Islet precursor cell (in vitro differentiated cells): ENCODE data around the gene CLK2.
"Not testable (repeated sequence)": the region's sequence is repeated elsewhere in the genome, so short reads cannot be mapped to it uniquely, and the experiment has no call there.

ENCODE experiments used
- DNase-seq: peaks from one replicate; pipeline ENCODE4 v3.0.0-alpha.2; 2018

Gene CLK2

DNA sequence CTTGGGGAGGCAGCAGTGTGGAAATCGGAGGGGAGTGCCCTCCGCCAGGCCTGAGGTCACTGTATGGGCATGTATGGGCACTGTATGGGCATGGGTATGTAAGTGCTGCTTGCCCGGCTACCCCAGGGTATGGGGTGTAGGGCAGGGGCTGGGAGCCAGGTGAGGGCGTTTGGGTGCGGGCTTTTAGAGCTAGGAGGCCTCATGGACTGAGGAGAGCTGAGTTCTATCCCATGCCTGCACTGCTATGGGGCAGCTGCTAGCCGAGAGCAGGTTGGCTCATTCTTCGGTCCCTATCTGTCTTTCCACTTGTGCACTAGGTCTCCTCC is 22.6 kb upstream of the CLK2 start:
- DNase-seq = no peak

DNA sequence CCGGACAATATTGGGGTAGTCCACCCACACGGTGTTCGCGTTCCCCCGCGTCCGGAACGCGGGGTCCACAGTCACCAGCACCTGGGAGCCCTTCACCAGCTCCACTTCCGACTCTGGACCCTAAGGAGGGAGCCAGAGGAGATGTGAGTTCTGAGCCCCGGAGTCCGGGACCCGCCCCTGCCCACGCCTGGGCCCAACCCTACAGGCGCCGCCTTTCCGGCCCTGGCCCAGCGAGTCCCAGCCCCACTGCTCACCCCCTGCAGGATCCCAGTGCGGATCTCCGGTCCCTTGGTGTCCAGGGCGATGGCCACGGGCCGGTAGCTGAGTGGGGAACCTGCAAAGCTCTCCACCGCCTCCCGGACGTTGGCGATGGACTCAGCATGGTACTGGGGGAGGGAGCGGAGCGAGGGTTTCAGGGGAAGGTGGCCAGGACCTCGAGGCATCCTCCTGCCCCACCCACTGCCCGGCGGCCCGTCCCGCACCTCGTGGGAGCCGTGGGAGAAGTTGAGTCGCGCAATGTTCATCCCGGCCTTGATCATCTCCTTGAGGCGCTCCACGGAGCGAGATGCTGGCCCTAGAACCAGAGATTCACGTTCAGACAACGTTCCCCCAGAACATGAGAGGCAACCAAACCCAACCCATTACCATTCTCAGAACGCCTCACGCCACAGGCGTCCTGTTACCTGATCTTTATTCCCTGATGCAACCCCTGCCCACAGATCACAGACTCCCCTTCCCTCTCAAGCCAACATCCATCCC is 22.1 kb upstream of the CLK2 start:
- no peak for DNase-seq

DNA sequence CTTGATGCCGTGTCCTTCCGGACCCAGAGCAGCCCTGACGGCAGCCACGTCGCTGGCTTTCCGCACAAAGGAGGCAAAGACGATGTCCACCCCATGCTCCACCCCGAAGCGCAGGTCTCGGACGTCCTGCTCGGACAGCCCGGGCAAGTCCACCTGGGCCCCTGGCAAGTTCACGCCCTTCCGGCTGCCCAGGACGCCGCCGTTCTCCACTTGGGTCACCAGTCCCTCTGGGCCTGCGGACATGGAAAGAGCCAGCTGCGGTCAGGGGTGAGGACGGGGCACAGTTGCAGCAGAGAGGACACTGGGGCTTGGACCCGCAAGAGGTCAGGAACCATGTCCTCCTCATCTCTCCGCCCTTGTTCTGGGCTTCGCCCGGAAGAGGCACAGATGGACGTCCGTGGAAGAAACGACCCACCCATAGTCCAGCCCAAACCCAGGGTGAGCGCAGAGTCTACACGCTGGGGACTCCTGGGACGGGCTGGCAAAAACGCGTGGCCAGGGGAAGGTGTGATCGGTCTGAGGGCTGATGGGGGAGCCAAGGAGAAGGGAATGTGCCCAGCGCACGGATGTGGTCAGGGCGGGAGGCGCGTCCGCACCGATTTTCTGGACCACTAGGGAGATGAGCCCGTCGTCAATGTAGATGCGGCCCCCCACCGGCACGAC is 21.3 kb upstream of the CLK2 start:
- no peak for DNase-seq

- DNase-seq = no peak
Observed at GRCh38 chr1:155293086-155293749, 19.9 kb upstream of the CLK2 start.

GRCh38 chr1:155291006-155291405 is 17.7 kb upstream of the CLK2 start:
- not testable (repeated sequence) for DNase-seq

DNA sequence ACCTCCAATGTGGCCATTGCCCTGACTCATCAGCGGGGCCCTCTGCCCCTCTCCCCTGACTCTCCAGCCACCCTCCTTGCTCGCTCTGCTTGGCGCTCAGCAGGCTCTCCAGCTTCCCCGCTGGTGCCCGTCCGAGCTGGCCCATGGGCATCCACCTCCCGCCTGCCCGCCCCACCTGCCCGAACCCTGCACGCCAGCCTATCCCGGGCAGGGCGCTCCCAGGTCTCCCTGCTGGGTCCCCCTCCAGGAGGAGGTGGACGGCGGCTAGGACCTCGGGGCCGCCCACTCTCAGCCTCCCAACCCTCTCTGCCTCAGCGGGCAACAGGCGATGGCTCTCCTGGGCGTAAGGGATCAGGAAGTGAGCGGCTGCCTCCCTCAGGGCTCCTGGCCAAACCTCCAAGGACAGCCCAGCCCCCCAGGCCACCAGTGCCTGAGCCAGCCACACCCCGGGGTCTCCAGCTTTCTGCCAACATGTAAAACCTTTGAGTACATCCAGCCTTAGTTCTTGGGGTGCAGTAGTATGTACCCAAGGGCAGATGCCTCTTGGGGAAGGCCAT is 14.8 kb upstream of the CLK2 start:
- DNase-seq = no peak

DNA sequence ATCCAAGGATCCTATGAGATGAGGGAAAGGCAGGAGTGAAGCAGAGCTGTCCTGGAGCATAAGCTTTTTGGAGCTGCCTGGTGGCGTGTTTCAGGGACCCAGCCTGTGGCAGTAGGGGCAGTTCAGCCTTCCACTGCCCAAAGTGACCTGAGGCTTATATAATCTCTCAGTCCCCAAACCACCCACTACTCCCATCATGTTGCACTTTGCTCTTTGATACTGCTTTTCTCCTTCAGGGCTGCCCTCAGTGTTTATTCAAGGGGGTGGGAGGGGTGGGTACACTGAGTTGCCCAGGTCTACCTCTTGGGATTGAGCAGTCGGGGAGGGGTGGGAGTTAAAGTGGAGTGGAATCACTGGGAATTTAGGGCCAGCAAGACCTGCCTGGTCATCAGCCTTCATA is 13.2 kb upstream of the CLK2 start:
- DNase-seq = no peak

DNA sequence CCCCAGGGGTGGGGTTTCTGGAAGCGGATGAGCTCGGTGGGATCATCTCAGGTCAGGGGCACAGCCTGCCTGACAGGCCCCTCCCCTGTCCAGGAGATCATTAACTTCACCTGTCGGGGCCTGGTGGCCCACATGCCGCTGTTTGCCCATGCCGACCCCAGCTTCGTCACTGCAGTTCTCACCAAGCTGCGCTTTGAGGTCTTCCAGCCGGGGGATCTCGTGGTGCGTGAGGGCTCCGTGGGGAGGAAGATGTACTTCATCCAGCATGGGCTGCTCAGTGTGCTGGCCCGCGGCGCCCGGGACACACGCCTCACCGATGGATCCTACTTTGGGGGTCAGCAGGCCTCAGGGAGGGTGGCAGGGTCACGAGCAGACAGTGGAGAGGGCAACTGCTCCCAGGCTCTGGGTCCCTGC is 12.3 kb upstream of the CLK2 start:
- no peak for DNase-seq

DNA sequence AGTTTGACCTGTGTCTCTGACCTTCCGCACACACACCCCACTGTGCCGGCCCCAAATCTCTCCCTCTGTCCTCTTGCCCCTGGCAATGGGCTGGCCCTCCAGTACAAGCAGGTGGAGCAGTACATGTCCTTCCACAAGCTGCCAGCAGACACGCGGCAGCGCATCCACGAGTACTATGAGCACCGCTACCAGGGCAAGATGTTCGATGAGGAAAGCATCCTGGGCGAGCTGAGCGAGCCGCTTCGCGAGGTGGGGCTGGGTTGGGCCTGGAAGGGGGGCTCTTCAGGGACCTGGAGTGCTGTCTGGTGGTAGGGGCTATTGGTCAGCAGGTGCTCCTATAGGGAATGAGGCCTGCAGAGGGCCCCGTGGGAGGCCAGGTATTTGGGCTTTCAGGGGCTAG is 11.8 kb upstream of the CLK2 start:
- no peak for DNase-seq

GRCh38 chr1:155284476-155284875 is 11.2 kb upstream of the CLK2 start:
- DNase-seq = no peak

DNA sequence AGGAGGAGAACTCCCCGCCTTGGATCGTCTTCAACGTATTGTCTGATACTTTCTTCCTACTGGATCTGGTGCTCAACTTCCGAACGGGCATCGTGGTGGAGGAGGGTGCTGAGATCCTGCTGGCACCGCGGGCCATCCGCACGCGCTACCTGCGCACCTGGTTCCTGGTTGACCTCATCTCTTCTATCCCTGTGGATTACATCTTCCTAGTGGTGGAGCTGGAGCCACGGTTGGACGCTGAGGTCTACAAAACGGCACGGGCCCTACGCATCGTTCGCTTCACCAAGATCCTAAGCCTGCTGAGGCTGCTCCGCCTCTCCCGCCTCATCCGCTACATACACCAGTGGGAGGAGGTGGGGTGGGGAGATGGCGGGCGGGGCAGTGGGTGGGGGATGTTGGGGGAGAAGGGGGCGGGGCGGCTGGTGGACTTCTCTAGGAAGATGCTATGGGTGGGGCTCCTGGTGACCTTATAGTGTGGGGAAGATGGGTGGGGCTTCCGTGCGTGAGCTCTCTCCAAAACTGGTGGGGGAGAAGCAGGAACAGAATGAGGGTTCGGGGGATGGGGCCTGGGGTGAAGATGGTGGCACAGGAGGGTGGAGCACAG is 9.3 kb upstream of the CLK2 start:
- no peak for DNase-seq

DNA sequence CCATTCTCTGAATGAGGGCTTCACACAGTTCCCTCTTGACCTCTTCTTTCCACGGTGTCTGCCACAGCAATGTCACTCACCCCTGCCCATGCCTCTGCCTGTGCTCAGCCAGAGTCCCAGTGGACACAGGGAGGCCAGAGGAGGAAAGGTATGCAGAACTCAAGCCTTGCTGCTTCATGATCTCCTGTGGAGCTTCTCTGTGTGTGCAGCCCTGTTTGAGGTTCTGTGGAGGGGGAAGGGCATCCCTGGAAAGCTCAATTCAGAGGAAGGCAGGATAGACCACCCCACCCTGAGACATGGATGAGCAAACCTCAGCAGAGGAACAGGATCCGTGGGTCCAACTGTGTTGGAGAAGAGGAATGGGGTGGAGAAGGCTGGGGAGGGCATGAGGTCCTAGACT is 6.0 kb upstream of the CLK2 start:
- no peak for DNase-seq

DNA sequence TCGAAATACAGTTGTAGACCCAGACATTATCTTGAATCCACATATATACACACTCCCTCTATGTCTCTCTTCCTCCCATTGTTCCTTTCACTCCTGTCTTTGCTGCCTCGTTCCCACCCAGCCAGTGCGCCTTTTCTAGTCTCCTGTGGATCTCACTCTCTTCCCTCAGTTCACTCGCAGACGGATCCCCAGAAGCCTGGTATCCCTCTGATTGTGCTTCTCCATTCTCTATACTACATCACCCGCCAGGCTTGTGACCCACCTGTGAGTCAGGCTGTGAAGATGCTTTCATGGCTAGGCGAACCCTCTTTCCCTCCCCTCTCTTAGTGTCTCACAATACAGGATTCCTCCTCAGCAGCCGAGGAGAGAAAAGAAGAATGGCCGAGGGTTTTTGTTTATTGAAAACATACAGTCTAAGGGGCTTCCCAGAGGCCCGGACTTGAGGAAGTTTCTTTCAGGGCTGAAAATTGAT is 5.4 kb upstream of the CLK2 start:
- no peak for DNase-seq

DNA sequence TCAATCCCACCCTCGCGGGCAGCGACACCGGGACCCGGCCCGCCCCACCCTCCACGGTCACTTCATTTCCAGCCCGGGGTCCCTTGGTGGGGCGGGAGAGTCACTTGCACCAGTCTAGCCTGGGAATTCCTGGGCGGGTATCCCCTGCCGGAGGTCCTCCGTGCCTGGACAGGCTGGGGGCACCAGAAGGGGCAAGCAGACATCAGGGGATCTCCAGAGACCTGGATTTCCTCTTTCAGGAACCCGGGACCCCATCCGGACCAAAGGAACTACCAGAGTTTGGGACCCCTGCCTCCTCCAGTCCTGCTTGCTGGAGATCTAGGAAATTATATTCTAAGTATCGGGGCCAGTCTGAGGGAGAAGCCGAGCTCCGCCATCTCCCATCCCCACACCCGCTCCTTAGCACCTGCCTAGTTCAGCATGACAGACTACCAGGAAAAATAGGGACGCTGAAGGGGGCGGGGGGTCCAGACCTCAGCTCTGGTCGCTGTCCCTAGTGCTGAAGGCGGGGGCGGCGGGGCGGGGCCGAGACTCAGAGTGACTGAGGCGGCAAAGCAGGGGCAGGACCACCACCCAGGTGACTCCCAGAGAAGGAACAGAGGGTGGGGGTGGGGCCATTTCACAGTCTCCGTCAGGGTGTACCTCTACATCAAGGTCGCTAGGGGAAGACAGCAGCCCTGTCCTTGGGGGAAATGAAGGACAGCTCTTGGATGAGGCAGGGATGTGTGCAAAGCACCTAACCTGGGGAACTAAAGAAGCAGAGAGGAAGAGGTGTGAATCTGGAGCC is 4.8 kb upstream of the CLK2 start:
- DNase-seq = peak; percentile 96

DNA sequence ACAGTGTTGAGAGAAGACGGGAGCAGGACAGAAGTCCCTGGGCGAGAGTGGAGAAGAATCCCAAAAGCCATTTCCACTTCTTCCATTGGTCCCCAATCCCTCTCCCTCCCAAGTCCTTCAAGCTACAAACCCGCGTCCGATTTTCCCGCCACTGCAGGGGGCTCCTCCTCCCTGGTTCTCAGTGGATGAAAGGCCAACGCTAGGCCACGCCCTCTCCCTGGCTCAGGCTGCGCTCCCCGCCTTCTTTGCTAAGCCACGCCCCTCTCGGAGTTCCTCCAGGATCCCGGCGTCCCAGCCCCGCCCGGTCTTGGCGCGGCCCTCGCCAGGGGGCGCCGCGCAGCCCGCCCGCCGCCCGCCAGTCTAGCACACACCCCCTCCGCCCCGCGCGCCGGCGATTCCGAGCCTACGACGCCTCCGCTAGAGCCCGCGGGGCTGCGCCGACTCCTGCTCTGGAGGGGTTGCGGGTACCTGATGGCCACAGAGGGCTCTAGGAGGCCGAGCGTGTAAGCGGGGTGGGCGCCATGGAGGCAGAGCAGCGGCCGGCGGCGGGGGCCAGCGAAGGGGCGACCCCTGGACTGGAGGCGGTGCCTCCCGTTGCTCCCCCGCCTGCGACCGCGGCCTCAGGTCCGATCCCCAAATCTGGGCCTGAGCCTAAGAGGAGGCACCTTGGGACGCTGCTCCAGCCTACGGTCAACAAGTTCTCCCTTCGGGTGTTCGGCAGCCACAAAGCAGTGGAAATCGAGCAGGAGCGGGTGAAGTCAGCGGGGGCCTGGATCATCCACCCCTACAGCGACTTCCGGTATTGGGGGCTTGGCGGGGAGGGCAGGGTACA is 4.0 kb upstream of the CLK2 start, which contains the start of gene HCN3:
Gene HCN3, plus strand, starts transcription at position 394 of the 832 bp plus-strand sequence. Its CDS starts 128 bp downstream, at position 522.
- peak; percentile 98 for DNase-seq

DNA sequence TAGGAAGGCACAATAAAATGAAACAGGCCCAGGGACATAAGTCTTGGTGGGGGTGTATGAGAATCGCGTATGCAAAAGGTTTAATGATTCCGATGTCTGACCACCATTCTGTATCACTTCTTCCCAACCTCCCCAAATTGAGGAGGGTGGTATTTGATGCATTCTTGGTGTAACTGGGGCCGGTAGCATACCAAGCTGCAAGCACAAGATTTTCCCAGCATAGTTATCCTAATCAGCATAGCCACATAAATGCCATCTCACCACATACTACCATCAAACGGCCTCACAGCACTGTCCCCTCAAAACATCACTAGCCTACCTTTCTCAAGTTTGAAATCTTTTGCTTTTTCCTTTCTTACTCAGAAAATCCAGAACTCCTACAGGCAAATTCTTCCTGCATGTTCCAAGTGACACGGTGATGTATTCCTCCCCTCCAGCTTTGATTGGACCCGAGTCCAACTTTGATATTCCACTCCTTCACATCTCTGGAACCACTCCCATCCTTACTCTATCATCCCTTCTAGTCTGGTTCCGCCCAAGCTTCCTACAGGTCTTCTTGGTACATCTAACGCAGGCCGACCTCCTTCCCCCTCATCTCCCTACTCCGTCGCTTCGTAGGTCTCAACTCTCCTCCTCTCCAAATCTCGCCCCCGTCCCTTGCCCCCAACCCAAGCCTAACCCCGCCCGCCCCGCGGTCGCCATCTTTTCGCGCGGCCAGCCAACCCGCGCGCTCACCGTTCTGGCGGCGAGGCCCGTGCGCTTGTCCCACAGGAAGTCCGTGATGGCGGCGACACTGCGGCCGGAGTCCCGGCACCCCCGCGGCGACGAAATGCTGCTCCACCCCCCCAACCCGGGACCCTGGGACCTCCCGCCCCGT is 600 bp downstream of the CLK2 start:
- no peak for DNase-seq

GRCh38 chr1:155269381-155269780 is 3.9 kb downstream of the CLK2 start:
- DNase-seq = no peak

GRCh38 chr1:155268630-155269029 is 4.7 kb downstream of the CLK2 start:
- no peak for DNase-seq

GRCh38 chr1:155267373-155267772 is 5.9 kb downstream of the CLK2 start:
- no peak for DNase-seq

- no peak for DNase-seq
Observed at GRCh38 chr1:155266553-155266952, 6.8 kb downstream of the CLK2 start.
